GM12878 (cell line): ENCODE results near the gene CES3. TPM values are rescaled to one million over a fixed set of nuclear protein-coding genes. Genes with fewer than 3 reads are reported as not detected.

Source experiments
- ATAC-seq: fragments of 200-7000 bp; cut with Tn5 transposase; 3 replicates; pipeline ENCODE4 v1.9.1; 2020; ENCODE audit warnings: mild to moderate bottlenecking, moderate library complexity
- BruUV-seq: library from RNA; stranded (reverse); fragments of 400-500 nt; replicated peaks from 2 replicates; lab custom pipeline; 2021; lab: Mats Ljungman, UMichigan
- CTCF ChIA-PET: fragments of 300-600 bp; sonication (Branson Sonifier 250); formaldehyde crosslinking; extraction: SDS; loops from one replicate; lab custom pipeline; 2021; ENCODE audit warnings: inconsistent platforms; lab: Yijun Ruan, JAX
- POLR2A ChIA-PET: fragments of 350-600 bp; formaldehyde crosslinking; extraction: SDS; loops from one replicate; lab custom pipeline; 2021; ENCODE audit warnings: inconsistent platforms; lab: Charles Lee
- RAD21 ChIA-PET: fragments of 300-600 bp; sonication (Branson Sonifier 250); formaldehyde crosslinking; loops from one replicate; lab custom pipeline; 2023; ENCODE audit warnings: antibody characterized with exemption; ENCODE audit not compliant: unreplicated experiment; lab: Charles Lee
- SMC1A ChIA-PET: fragments of 300-600 bp; sonication (Branson Sonifier 250); formaldehyde crosslinking; loops from one replicate; lab custom pipeline; 2023; ENCODE audit not compliant: unreplicated experiment, uncharacterized antibody; lab: Charles Lee
- DNase-seq: peaks from one replicate; pipeline ENCODE4 v3.0.0-alpha.2; 2011; ENCODE audit warnings: low read depth, low spot score
- FAIRE-seq: peaks from 3 replicates; lab custom pipeline; 2011; peaks lifted over from hg19 to GRCh38; lab: Jason Lieb, UNC
- H2AFZ ChIP-seq: 2 replicates; pipeline ENCODE4 v1.6.0; 2011; ENCODE audit warnings: low read depth, low read length, control low read depth; ENCODE audit not compliant: control insufficient read depth
- H3K27ac ChIP-seq: 2 replicates; pipeline ENCODE4 v1.5.1; 2011; ENCODE audit warnings: control low read depth; ENCODE audit not compliant: control insufficient read depth, insufficient read depth
- H3K27me3 ChIP-seq, 2 experiments: replicated peaks in 1 of 2; 2 replicates each; pipeline versions ENCODE4 v1.6.0 to v1.6.1; 2011; ENCODE audit warnings: low read length in 1 of 2; ENCODE audit not compliant: control insufficient read depth in 2 of 2, insufficient read depth in 2 of 2
- H3K36me3 ChIP-seq, 2 experiments: 2 replicates each; pipeline ENCODE4 v1.5.1; 2011; ENCODE audit warnings: low read length in 1 of 2; ENCODE audit not compliant: control insufficient read depth in 2 of 2, insufficient read depth in 2 of 2
- H3K4me1 ChIP-seq: 2 replicates; pipeline ENCODE4 v1.6.1; 2011; ENCODE audit warnings: mild to moderate bottlenecking, low read length, moderate library complexity, mixed read lengths; ENCODE audit not compliant: control insufficient read depth, insufficient read depth
- H3K4me2 ChIP-seq: 2 replicates; pipeline ENCODE4 v1.6.0; 2011; ENCODE audit warnings: control low read depth; ENCODE audit not compliant: control insufficient read depth, insufficient read depth
- H3K4me3 ChIP-seq: fragments of 200-600 bp; sonication (generic); 2 replicates; pipeline ENCODE4 v1.5.1; 2016
- H3K79me2 ChIP-seq: 2 replicates; pipeline ENCODE4 v1.6.0; 2011; ENCODE audit warnings: low read length; ENCODE audit not compliant: control insufficient read depth, insufficient read depth
- H3K9ac ChIP-seq: 2 replicates; pipeline ENCODE4 v1.8.0; 2011; ENCODE audit warnings: low read length, control low read depth, mixed read lengths; ENCODE audit not compliant: control insufficient read depth, insufficient read depth
- H3K9me3 ChIP-seq: replicated peaks from 3 replicates; pipeline ENCODE4 v1.5.1; 2011; ENCODE audit warnings: mild to moderate bottlenecking, low read length; ENCODE audit not compliant: control insufficient read depth, insufficient read depth
- H4K20me1 ChIP-seq: 2 replicates; pipeline ENCODE4 v1.6.0; 2011; ENCODE audit not compliant: control insufficient read depth, insufficient read depth
- EP300 ChIP-seq, 2 experiments: fragments of 150-350 bp in 1 of 2; IDR thresholded peaks; 2 replicates each; pipeline ENCODE4 v1.6.1; 2011 to 2012; ENCODE audit warnings: low read depth in 2 of 2, low read length in 2 of 2, borderline replicate concordance in 1 of 2, improper control_type of control experiment in 1 of 2, inconsistent platforms in 1 of 2; ENCODE audit not compliant: control insufficient read depth in 1 of 2
- FOXM1 ChIP-seq: IDR thresholded peaks from 2 replicates; pipeline ENCODE4 v1.6.1; 2012; ENCODE audit warnings: low read depth, mild to moderate bottlenecking, inconsistent platforms, low read length, moderate library complexity
- GATAD2B ChIP-seq: fragments of 450-650 bp; conservative IDR thresholded peaks from 2 replicates; pipeline ENCODE4 v1.6.1; 2017; ENCODE audit warnings: low read depth, mild to moderate bottlenecking, moderate library complexity
- TCF12 ChIP-seq: IDR thresholded peaks from 2 replicates; pipeline ENCODE4 v1.6.1; 2011; ENCODE audit warnings: low read depth, mild to moderate bottlenecking, low read length
- WRNIP1 ChIP-seq: IDR thresholded peaks from 2 replicates; pipeline ENCODE4 v1.6.1; 2011; ENCODE audit warnings: low read depth, low read length, improper control_type of control experiment, borderline replicate concordance
- WGBS: methylation state at CpG from one replicate; pipeline ENCODE4 v1.1.6; 2016; ENCODE audit warnings: low lambda C conversion rate; ENCODE audit not compliant: insufficient replicate concordance, insufficient coverage; ENCODE audit errors: missing lambda C conversion rate; 5-methylcytosine and 5-hydroxymethylcytosine counted together
- in situ Hi-C: fragments of 300-500 bp; cut with MboI; formaldehyde crosslinking; loops from 9 replicates; pipeline ENCODE4 v1.14.3; 2018; ENCODE audit warnings: mixed read lengths
- intact Hi-C: fragments of 100-400 bp; cut with micrococcal nuclease; formaldehyde crosslinking; loops from one replicate; pipeline ENCODE4 v1.14.2; 2022; ENCODE audit not compliant: unreplicated experiment
- polyA plus RNA-seq, 11 experiments: library from polyadenylated mRNA; depleted of rRNA in 4 of 11; unstranded in 6 of 11; stranded (reverse) in 5 of 11; fragments of >200 nt; fragmentation: Nextera tagmentation in 4 of 11; fragmentation: Illumina TruSeq in 1 of 11; extraction: Ambion mirVana in 4 of 11; extraction: Trizol in 1 of 11; gene quantifications; 1 replicate in 1 of 11; 2 replicates in 10 of 11; pipeline versions ENCODE4 v1.2.1 to v1.2.3, GENCODE V29; 2011 to 2016; ENCODE audit warnings: inconsistent platforms in 2 of 11, missing spikeins in 2 of 11, low read depth in 1 of 11
- total RNA-seq, 4 experiments: library from RNA; depleted of rRNA in 3 of 4; stranded (reverse); fragments of >200 nt in 3 of 4; fragmentation: Illumina TruSeq in 1 of 4; extraction: Trizol in 1 of 4; gene quantifications; 2 replicates each; pipeline versions ENCODE4 v1.2.1 to v1.2.3, GENCODE V29; 2013 to 2021

The CES3 gene
- total and polyA plus RNA-seq, 10 of the 15 experiments (the other 5 are each of a cell fraction or from before 2014, with no cell fraction given): 0.09 to 3.1 (median 0.76) TPM

DNA sequence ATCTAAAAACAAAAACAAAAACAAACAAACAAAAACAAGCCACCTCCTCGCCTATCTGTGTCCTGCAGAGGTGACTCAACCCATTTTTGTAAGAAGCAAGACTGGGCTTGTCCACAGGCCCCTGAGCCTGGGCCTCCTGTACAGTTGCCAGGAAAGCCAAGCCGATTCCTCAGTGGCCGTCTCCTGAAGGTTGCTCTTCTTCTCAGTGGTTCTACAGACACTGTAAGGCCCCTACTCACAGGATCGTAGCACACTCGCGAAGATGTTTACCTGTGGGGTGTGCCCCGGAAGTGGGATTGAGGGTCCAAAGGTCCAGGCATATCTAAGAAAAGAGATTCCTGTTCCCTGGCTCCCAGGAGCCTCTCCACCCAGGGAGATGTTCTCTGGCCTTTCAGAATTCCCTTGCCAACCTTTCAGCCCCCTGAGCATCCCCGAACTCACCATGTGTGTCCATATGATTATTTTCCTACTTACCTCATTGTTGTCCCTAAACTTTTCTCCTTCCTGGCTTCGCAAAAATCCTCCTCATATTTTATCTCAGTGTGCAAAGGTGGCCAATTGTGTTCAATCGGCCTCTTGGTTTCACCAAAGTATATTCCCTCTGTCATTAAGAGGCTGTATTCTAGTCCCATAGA is 7.5 kb upstream of the CES3 start:
- ChIA-PET RAD21 (interaction anchor here (0.6 to 1.6 kb wide), 6 partner anchors 22 to 313 kb away, joined by 4 to 9 read pairs (median 4); no protein-coding TSS in a partner anchor), POLR2A (interaction anchor here (0.6 to 0.9 kb wide), 3 partner anchors 76 to 517 kb away, joined by 3 to 4 read pairs (median 4); no protein-coding TSS in a partner anchor), CTCF (interaction anchor here (0.6 to 2.8 kb wide), 32 partner anchors 8 to 446 kb away, joined by 3 to 14 read pairs (median 4); partner anchors contain the start of genes EXOC3L1, FBXL8 and TRADD), SMC1A (interaction anchor here (0.6 to 1.7 kb wide), 7 partner anchors 22 to 215 kb away, joined by 3 to 7 read pairs (median 4); no protein-coding TSS in a partner anchor)
- Histone ChIP-seq H3K27me3 (no peaks in the 10 kb centered on the region), H2AFZ (peak overlapping the region; percentile 62; the same call in 1 of the 2 replicates), H3K9me3 (no peaks in the 10 kb centered on the region), H4K20me1 (no peaks in the 10 kb centered on the region), H3K36me3 (no peaks in the 10 kb centered on the region), H3K9ac (no peak overlapping the region), H3K4me2 (no peak overlapping the region), H3K4me3 (no peak overlapping the region), H3K79me2 (no peaks in the 10 kb centered on the region), H3K4me1 (peaks cover 11% of the 10 kb centered on the region), H3K27ac (no peak overlapping the region)
- FAIRE-seq (no peak), ATAC-seq (no peak), DNase-seq (no peak)
- WGBS: 48% methylated on average over 10 of the region's 10 CpGs
- in situ Hi-C loops: no loop called here
- intact Hi-C loops: loop anchor here (1.0 to 10.0 kb wide), 3 partner anchors 24 to 232 kb away; no protein-coding TSS in a partner anchor
- no TSS peak for BruUV-seq
- TF ChIP-seq FOXM1 (no peak), EP300 (IDR thresholded peaks at IDR 0.05; ENCODE audit: borderline replicate concordance in 1 of 2, control insufficient read depth in 1 of 2, low read depth in 2 of 2, low read length in 2 of 2) (no peak), TCF12 (no peak), WRNIP1 (no peak), GATAD2B (no peak)
